Activated CD8-positive, alpha-beta memory T cell treated with anti-CD3 and anti-CD28 coated beads, Interleukin-2, amount 50 U/mL, for 24 hours (primary cell): ENCODE results near the gene PLPPR5.
"Not testable (repeated sequence)": the region's sequence is repeated elsewhere in the genome, so short reads cannot be mapped to it uniquely, and the experiment has no call there.

ENCODE experiments used
- DNase-seq: peaks from one replicate; pipeline ENCODE4 v3.0.0-alpha.2; 2020; ENCODE audit errors: extremely low read depth

The PLPPR5 gene, protein sequence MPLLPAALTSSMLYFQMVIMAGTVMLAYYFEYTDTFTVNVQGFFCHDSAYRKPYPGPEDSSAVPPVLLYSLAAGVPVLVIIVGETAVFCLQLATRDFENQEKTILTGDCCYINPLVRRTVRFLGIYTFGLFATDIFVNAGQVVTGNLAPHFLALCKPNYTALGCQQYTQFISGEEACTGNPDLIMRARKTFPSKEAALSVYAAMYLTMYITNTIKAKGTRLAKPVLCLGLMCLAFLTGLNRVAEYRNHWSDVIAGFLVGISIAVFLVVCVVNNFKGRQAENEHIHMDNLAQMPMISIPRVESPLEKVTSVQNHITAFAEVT

DNA sequence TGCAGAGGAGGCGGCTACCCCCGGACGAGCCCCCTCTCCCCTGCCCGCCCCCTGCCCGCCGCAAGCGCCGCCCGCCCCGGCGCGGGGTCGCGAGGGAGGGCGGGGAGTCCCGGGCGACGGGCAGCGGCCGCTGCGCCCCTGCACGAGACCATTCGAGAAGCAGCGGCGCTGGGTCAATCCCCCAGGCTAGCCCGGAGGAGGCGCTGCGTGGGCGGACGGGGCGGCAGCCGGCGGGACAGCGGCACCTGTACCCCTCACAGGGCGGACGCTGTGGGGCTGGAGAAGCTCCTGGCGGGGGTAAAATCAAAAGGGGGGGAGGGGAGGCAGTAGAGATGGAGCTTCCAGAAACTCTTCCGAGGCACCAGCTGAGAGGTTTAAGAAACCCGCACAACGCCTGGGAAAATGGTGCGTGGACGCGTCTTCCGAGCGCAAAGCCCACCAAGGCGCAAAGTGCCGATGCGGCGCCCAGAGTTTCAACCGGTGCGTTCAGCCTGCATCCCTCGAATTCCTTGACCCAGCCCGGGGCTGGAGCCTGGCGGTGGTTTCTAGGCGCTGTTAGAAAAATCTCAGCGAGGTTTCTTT lies at the start of gene PLPPR5:
PLPPR5 (minus strand) TSS at position 1 of the 582 bp plus-strand sequence. CDS start 190 bp downstream, outside the sequence.
- DNase-seq = no peak

GRCh38 chr1:99051611-99052283 lies 47.1 kb upstream of the PLPPR5 start:
- DNase-seq = no peak

DNA sequence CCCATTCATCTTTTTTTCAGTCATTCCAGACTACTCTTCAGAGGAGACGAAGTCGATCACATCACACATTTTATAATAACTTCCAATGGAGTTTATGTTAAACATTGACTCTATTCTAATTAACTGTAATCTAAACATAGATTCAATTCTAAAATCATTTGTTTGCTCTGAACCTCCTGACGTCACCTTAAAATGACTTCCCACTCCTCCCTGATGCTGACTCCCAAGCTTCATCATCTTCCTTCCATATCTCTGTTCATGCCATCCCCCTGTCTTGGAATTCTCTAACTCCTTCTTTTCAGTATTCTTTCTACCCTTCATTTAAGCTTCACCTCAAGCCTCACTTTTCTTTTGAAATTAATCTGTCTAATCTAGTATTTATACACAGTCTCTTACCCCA lies 45.1 kb upstream of the PLPPR5 start:
- DNase-seq = no peak

GRCh38 chr1:99036746-99037145 lies 32.1 kb upstream of the PLPPR5 start:
- not testable (repeated sequence) for DNase-seq

- no peak for DNase-seq
Observed at GRCh38 chr1:99018313-99018712, 13.7 kb upstream of the PLPPR5 start.

GRCh38 chr1:99017655-99018054 lies 13.0 kb upstream of the PLPPR5 start:
- DNase-seq = no peak

DNA sequence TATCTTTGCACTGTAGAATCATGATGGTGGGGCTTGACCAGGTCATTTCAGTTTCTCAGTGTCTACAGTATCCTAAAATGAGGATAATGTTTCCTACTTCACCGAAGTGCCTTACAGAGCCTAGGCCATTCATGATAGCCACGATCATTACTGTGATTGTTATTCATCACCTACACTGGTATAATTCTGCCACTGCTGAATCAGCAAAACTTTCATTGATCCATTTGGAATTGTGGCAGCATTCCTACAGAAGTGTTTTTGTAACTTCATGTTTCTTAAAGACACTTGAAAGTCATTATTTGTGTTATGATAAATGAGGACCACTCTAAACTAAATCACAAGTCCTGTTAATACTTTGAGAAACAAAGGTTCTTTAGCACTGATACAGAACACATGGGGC lies 6.0 kb upstream of the PLPPR5 start:
- no peak for DNase-seq

- DNase-seq = no peak
Observed at GRCh38 chr1:99007366-99007765, 2.7 kb upstream of the PLPPR5 start.

DNA sequence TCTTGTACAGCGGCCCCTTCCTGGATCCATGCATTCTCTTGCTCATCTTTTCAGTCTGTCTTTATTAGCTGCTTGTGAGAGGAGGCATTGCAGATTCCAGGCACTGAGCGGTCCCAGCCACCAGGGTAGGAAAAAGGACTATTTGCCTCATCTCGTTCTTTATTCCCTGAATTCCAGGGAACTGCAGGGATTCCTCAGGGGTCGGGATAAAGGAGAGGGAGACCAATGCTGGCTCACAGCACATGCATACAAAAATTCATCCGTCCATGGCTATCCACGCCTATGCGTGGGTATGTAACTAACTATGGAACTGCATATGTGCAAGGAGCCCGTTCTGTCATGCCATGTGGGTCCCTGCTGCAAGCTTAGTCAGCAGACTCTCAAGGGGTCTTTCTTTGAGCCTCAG lies 879 bp upstream of the PLPPR5 start:
- DNase-seq = no peak

- no peak for DNase-seq
Observed at GRCh38 chr1:99004254-99004860, 304 bp downstream of the PLPPR5 start.

GRCh38 chr1:99003581-99004253 lies 944 bp downstream of the PLPPR5 start:
- no peak for DNase-seq

DNA sequence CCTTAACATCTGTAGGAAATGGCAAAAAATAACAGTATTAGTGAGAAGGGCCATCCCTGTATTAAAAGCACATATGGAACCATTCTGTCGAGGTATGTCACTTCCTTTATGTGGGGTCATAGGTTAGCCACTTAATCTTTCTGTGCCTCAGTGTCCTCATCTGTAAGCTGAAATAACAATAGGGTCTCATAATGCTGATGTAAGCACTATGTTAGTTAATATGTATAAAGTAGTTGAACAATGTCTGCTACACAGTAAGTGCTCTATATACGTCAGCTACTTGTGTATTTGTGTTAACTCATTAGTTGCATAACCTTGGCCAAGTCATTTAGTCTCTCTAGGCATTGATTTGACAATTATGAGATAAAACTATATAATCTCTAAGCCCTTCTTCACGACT lies 11.8 kb downstream of the PLPPR5 start:
- no peak for DNase-seq

- DNase-seq = no peak
Observed at GRCh38 chr1:98991127-98992012, 13.3 kb downstream of the PLPPR5 start.

DNA sequence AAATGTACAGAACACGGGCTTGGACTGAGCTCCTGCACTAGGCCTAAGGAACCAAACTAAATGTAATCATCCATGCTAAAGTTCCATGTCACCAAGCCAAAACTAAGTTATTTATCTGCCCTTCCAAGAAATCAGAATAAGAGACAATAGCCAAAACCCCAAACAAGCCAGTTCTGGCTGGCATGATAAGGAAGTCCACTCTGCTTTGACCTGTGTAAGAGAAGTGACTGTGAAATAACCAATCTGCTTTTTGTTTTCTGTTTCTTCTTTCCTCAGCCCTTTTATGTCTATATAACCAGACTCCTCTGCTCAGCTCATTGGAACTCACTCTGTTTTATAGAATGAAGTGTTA lies 15.1 kb downstream of the PLPPR5 start:
- DNase-seq = no peak

DNA sequence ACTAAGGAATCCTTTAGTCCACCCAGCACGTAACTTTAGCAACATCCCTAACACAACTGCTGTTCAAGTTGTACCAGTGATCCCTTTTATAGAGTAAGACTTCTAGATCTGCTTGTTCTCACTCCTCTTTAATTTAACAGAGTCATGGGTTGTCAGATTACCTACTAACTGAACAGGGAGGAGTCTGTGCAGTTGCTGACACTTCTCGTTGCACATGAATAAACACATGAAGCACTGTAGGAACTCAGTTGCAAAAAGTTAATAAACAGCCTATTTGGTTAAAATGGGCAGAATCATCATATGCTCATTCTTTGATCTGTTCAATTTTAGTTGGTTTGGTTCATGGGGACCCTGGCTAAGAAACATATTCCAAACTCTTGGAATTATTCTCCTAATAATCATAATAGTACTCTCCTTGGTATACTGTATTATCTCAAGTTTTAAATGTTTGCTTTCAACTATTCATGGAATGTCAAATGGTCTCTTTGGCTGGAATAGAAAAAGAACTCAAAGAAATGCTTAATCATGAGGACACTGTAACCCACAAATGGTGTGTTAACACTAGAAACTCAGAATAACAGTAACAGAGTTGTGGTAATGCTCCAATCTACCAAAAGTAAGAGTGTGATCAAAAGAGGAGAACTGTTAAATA lies 15.6 kb downstream of the PLPPR5 start:
- DNase-seq = no peak

GRCh38 chr1:98985687-98986086 lies 19.0 kb downstream of the PLPPR5 start:
- DNase-seq = no peak

- DNase-seq = no peak
Observed at GRCh38 chr1:98981917-98982513, 22.6 kb downstream of the PLPPR5 start.

- no peak for DNase-seq
Observed at GRCh38 chr1:98979463-98979862, 25.2 kb downstream of the PLPPR5 start.

DNA sequence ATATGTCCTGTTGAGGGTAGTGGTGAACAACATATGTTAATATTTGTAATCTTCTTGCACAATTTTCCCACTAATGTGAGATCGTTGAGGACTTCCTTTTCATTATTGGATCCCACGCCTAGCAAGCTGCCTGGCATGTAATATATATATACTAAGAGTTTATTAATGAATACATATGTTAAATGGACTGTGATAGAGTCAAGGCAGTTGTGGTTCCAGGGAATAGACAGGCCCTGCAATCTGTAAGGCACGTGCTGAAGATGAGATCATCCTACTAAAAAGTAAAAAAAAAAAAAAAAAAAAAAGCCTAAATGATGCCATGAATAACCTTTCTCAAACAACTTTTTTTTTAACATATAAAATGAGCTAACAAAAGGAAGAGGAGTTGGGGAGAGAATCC lies 28.9 kb downstream of the PLPPR5 start:
- no peak for DNase-seq

DNA sequence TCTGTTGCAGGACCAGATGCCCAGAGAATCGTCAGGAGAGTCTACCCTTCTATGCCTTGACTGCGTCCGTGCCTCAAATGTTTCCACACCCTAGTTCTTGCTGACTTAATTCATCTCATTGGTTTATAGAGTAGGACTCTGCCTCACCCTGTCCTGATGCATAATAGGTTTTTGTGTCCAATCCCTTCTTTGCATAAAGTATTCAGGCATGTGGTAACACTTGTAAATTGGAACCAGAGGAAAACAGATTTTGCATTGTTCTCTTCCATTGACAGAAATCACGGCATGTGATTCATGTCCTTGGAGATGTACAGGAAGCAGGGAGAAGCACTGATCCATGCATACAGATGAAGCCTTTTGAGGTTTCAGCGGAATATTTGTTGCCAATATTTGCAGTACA lies 29.5 kb downstream of the PLPPR5 start:
- no peak for DNase-seq
